Measurements from ENCODE around the gene EMB.
"Not testable (repeated sequence)": the region's sequence is repeated elsewhere in the genome, so short reads cannot be mapped to it uniquely, and the experiment has no call there.

- not testable (repeated sequence) for TF ChIP-seq CTCF (conservative IDR thresholded peaks at IDR 0.05; ENCODE audit: low read length); EZH2phosphoT487 (IDR thresholded peaks at IDR 0.05; ENCODE audit: borderline replicate concordance, low read depth, low read length)
These were observed 24.5 kb downstream of the EMB start for GRCh38 chr5:50416637-50417036.
